Small intestine (tissue), 7 donors: ENCODE measurements around the gene CELF3. TPM values are rescaled to one million over a fixed set of nuclear protein-coding genes. Genes with fewer than 3 reads are reported as not detected.

ENCODE experiments used
- DNase-seq, 2 donors: peaks; one replicate each; pipeline versions ENCODE4 v3.0.0 to v3.0.0-alpha.2; 2013
- FAIRE-seq: peaks from 2 replicates; lab custom pipeline; 2012; peaks lifted over from hg19 to GRCh38; lab: Jason Lieb, UNC
- H3K27ac ChIP-seq, 3 donors: one replicate each; pipeline ENCODE4 v1.5.1; 2013; ENCODE audit warnings: low read length in 2 of 3, mild to moderate bottlenecking in 2 of 3, control low read depth in 1 of 3, inconsistent platforms in 1 of 3, low read depth in 1 of 3, moderate library complexity in 1 of 3
- H3K27me3 ChIP-seq, 3 donors: one replicate each; pipeline ENCODE4 v1.6.1; 2013; ENCODE audit warnings: low read length in 3 of 3, inconsistent platforms in 1 of 3; ENCODE audit not compliant: control insufficient read depth in 3 of 3, insufficient read depth in 3 of 3
- H3K36me3 ChIP-seq, 3 donors: one replicate each; pipeline ENCODE4 v1.6.1; 2013; ENCODE audit warnings: low read length in 3 of 3, inconsistent platforms in 1 of 3, low read depth in 1 of 3, mild to moderate bottlenecking in 1 of 3, moderate library complexity in 1 of 3; ENCODE audit not compliant: control insufficient read depth in 3 of 3, insufficient read depth in 2 of 3
- H3K4me1 ChIP-seq, 3 donors: one replicate each; pipeline ENCODE4 v1.6.1; 2013; ENCODE audit warnings: low read length in 2 of 3, inconsistent platforms in 1 of 3, low read depth in 1 of 3, mild to moderate bottlenecking in 1 of 3, moderate library complexity in 1 of 3; ENCODE audit not compliant: control insufficient read depth in 3 of 3, insufficient read depth in 2 of 3
- H3K4me3 ChIP-seq, 3 donors: one replicate each; pipeline ENCODE4 v1.5.1; 2013; ENCODE audit warnings: low read length in 3 of 3, control low read depth in 1 of 3, inconsistent platforms in 1 of 3, low read depth in 1 of 3, mild to moderate bottlenecking in 1 of 3, moderate library complexity in 1 of 3
- H3K9me3 ChIP-seq, 2 donors: one replicate each; pipeline ENCODE4 v1.6.1; 2013; ENCODE audit warnings: low read depth in 1 of 2, low read length in 1 of 2; ENCODE audit not compliant: control insufficient read depth in 2 of 2, insufficient read depth in 1 of 2
- WGBS, 3 donors: extraction: QIAGEN DNeasy Blood & Tissue Kit; methylation state at CpG; one replicate each; pipeline ENCODE4 v1.1.7; 2013; 5-methylcytosine and 5-hydroxymethylcytosine counted together
- polyA plus RNA-seq, 4 donors: library from polyadenylated mRNA; stranded (reverse) in 3 of 4; unstranded in 1 of 4; fragments of 200-250 nt in 3 of 4; fragments of 120-200 nt in 1 of 4; gene quantifications; one replicate each; pipeline versions ENCODE4 v1.2.1 to v1.2.3, GENCODE V29; 2013
- donor health status: healthy with polysubstance abuse.
- donor health status: control.
- donor health status: control.
- donor health status: Bipolar disorder and iron deficiency.
- donor health status: healthy.

Gene CELF3
- polyA plus RNA-seq, 4 donors, result 0.89 to 55.1 (median 4.0) TPM

DNA sequence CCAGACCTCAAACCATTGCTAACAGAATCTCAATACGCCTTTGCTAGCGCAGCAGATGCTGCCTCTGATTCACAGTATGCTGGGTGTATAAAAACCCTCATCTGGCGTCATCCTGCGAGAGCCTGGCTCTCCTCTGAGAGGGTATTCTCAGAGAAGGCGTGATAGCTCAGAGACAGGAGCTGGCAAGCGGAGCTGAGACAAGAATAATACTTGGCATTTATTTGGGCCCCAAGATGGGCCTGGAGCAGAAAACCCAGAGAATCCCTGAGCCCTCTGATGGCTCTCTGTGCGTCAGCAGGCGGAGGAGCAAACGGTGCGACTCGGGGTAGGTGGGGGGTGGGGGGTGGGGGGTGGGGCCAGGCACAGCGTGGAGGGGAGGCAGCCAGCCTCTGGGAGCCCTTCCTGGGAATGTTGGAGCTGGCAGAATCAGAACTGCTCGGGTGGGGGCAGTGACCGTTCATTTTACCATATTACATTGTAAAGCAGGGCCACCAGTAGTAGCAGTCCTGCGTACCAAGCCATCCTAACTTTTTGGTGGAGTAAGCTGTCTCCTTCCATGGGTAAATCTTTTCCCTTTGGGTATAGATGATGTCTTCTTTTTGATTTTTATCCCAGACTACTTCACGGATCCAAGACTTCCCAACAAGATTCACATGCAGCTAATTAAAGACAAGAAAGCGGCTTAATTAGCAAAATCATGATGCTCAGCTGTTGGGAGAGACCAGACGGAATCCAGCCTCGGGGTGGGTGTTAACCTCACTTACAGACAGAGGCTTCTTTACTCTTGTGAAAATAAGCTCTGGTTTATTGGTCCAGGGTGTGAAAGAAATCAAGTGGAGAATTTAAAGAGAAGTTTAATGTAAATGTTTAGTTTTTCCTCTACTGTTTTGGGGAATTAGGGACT lies 11.8 kb upstream of the CELF3 start:
- Histone ChIP-seq H3K4me1 (peaks cover 0 to 24% (median 0%) of the 10 kb centered on the region in 3 donors), H3K4me3 (no peak overlapping the region), H3K27me3 (no peaks in the 10 kb centered on the region), H3K27ac (peak overlapping the region in 1 of 3 donors; percentile 36), H3K9me3 (peaks cover 0 to 6% of the 10 kb centered on the region in 2 donors), H3K36me3 (peaks cover 0 to 2% (median 0%) of the 10 kb centered on the region in 3 donors)
- whole genome bisulfite sequencing, 3 donors, result 50 to 79% (median 72%) methylated on average over 19 of the region's 19 CpGs
- no peak for DNase-seq
- FAIRE-seq, result no peak

DNA sequence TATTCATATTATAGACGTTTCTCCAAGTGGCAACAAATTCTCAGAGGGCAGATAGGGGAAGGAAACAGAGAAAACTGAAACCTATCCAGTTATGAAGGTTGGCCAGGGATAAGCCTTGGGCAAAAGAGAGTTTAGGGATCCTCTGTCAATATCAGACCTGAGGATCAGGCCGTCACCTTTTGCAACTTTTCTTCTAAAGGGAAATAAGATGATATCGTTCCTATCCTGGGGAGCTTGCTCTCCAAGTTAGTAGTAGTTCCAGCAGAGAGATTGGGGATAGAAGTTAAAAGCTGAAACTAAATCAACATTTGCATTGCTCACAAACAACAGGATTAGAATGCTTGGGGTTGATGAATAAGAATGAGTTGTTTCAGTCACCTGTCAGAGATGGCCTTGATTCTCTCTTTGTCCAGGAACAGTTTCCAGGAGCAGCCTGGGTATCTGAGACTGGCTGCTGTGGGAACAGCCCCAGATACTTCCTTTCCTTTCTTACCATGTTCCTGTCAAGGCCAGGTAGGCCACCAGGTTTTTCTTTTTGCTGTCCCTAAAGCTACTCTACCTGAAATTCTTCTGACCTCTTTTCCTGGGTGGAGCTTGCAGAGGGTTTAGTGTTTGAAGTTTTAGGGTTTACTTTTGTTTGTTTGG lies 7.2 kb upstream of the CELF3 start:
- DNase-seq, result no peak
- H3K36me3 ChIP-seq, result no peaks in the 10 kb centered on the region
- FAIRE-seq, result no peak
- H3K4me3 ChIP-seq, result no peak overlapping the region
- H3K9me3 ChIP-seq, result no peaks in the 10 kb centered on the region
- 58 to 70% (median 58%) methylated on average over 3 of the region's 3 CpGs for WGBS, 3 donors
- peaks cover 3 to 31% (median 7%) of the 10 kb centered on the region in 3 donors for H3K4me1 ChIP-seq
- H3K27ac ChIP-seq, result no peak overlapping the region
- peaks cover 0 to 6% (median 0%) of the 10 kb centered on the region in 3 donors for H3K27me3 ChIP-seq

DNA sequence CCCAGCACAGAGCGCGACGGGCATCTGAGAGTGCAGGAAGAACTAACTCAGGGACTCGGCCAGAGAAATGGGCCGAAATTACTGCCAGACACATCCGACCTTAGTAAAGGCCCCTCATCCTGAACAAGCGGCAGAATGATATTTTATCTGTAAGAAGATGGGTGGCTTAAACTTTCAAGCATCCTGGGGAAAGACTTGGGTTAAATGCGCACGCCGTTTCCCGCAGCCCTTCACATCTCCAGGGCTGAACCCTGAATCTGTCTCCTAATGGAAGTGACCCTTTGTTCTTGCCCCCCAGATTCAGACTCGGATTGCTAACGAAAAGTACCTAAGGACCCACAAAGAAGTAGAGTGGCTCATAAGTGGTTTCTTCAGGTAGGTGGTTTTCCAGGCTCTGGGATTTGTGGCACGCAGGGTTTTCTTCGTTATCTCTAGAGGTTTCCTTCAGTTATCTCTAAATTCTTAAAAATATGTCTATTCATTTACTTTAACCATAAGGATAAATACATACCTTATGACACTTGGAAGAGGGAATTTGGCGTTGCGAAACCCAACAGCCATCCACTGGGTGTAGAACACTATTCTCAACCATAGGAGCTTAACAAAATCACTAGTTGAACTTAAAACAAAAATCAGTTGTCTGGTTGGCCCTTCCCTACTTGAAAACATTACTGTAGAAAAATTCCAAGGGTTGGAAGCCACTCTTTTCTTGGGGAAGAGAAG lies 5.3 kb upstream of the CELF3 start:
- no peak for FAIRE-seq
- no peak for DNase-seq

DNA sequence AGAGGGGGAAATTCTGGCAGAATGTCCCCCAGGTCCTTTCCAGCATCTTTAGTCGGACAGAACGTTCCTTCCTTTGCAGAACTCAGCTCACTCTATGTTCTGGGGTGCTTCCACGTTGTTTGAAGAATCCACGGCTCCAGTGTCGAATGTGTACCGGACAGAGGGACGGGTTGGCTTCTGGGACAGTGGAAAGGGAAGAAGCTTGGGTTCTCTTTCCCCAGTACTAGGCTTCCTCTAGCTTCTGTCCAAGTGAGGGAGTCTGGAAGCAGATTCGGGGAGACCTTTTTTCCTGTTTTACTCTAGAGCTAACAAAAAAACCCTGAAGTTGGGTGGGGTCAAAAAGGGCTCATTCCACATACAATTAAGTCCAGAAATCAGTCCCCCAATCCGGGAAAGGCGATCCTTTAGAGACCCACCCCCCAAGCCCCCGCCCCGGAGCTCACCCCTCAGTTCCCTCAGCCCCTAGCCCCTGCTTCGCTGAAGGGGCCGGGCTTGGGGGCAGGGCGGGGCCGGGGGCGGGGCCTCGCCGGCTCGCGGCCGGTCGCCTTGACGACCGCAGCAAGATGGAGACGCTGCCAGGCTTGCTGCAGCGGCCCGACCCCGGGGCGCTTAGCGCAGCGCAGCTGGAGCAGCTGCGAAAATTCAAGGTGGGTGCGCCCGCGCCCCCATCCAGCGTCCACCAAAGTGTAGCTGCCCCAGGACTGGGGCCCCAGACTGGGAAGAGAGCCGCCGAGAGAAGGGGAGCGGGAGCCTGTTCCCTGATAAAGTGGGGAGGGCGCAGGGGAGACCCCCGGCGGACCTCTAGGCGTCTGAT lies 4.6 kb upstream of the CELF3 start, which contains the start of gene RIIAD1:
RIIAD1 (plus strand) TSS at position 549 of the 814 bp plus-strand sequence; CDS start at position 564, 15 bp downstream.
- H3K4me1 ChIP-seq, result peaks cover 3 to 31% (median 7%) of the 10 kb centered on the region in 3 donors
- H3K9me3 ChIP-seq, result no peaks in the 10 kb centered on the region
- peak within 1 kb of the TSS in 2 of 3 donors; percentile 31 to 54 for H3K4me3 ChIP-seq
- H3K27ac ChIP-seq, result peak within 1 kb of the TSS in 2 of 3 donors; percentile 58 to 78
- 2 to 5% (median 4%) methylated on average over 44 of the region's 44 CpGs for WGBS, 3 donors
- H3K36me3 ChIP-seq, result no peaks in the 10 kb centered on the region
- FAIRE-seq, result no peak
- peaks cover 0 to 14% (median 0%) of the 10 kb centered on the region in 3 donors for H3K27me3 ChIP-seq
- DNase-seq, result peak; percentile 30 to 45

More for the DNA sequence above, 5.3 kb upstream of the CELF3 start:
- Histone ChIP-seq H3K36me3 (no peaks in the 10 kb centered on the region), H3K4me3 (peak overlapping the region in 2 of 3 donors; percentile 31 to 54), H3K4me1 (peaks cover 3 to 33% (median 7%) of the 10 kb centered on the region in 3 donors), H3K27ac (no peak overlapping the region), H3K27me3 (peaks cover 0 to 14% (median 0%) of the 10 kb centered on the region in 3 donors), H3K9me3 (no peaks in the 10 kb centered on the region)
- WGBS, 3 donors, result 30 to 39% (median 31%) methylated on average over 17 of the region's 17 CpGs

DNA sequence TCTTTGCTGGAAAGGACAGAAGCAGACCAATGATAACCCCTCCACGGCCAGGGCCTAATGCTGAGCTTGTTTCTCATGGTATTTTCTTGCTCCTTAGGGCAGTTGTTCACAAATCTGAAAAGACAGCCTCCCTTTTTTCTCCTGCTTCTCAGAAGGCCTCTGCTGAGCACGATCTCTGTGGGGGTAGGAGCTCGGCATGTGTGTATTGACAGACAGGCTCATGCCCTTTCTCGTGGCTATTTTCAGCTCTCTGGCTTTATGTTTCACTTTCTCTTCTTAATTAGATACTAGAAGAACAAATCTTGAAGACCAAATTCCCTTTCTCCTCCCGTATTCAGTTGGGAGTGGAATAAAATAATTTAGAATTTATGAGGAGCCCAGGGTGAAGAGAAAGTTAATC lies 4.0 kb upstream of the CELF3 start:
- peaks cover 0 to 14% (median 0%) of the 10 kb centered on the region in 3 donors for H3K27me3 ChIP-seq
- H3K9me3 ChIP-seq, result no peaks in the 10 kb centered on the region
- peak; percentile 41 to 50 for DNase-seq
- H3K36me3 ChIP-seq, result no peaks in the 10 kb centered on the region
- FAIRE-seq, result no peak
- WGBS, 3 donors, result 8 to 11% (median 9%) methylated on average over 5 of the region's 5 CpGs
- peak overlapping the region in 2 of 3 donors; percentile 18 to 54 for H3K4me3 ChIP-seq
- peak overlapping the region in 2 of 3 donors; percentile 58 to 78 for H3K27ac ChIP-seq
- peaks cover 3 to 35% (median 7%) of the 10 kb centered on the region in 3 donors for H3K4me1 ChIP-seq

DNA sequence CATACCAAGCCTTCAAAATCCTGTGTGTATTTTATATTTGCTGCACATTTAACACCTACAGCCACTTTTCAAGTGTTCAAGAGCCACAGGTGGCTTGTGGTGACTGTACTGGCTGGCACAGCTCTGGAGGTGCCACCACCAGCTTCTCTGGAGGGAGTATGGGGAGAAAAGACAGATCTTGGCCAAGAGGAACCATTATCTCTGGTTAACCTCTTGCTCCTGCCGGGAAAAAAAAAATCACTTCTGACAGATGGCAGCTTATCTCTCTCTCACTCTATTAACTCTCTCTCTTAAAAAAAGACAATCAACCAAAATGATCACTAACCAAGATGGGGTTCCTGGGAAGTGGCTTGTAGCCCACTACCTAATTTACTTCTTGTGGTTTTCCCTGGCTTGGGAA lies 3.5 kb upstream of the CELF3 start:
- DNase-seq (no peak), FAIRE-seq (no peak)
- peaks cover 3 to 38% (median 7%) of the 10 kb centered on the region in 3 donors for H3K4me1 ChIP-seq
- peak overlapping the region in 2 of 3 donors; percentile 58 to 61 for H3K27ac ChIP-seq
- peaks cover 0 to 14% (median 0%) of the 10 kb centered on the region in 3 donors for H3K27me3 ChIP-seq
- WGBS, 3 donors, result 24 to 33% (median 29%) methylated on average over 1 of the region's 1 CpG
- no peaks in the 10 kb centered on the region for H3K36me3 ChIP-seq
- no peaks in the 10 kb centered on the region for H3K9me3 ChIP-seq
- H3K4me3 ChIP-seq, result no peak overlapping the region

DNA sequence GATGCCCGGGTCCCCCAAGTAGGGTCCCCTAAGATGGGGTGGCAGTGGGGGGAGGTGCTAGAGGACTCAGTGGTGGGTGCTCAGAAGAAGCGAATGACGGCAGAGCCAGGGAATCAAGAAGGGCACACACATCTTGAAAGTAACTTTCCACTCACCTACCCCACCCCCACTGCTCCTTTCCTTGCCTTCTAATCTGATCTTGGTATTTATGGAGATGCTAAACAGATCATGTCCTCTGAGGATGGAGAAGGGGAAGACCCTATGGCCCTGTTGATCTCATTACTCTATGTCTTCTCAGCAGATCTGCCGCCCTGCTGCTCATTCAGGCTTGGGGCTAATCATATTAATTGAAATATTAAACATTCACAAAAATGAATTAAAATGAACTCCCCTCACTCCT lies 2.1 kb upstream of the CELF3 start:
- DNase-seq, result no peak
- FAIRE-seq, result no peak
- WGBS, 3 donors, result 72 to 90% (median 83%) methylated on average over 4 of the region's 4 CpGs

More for the DNA sequence above, 2.1 kb upstream of the CELF3 start:
- H3K9me3 ChIP-seq, result no peaks in the 10 kb centered on the region
- no peak overlapping the region for H3K27ac ChIP-seq
- H3K4me1 ChIP-seq, result peaks cover 3 to 47% (median 7%) of the 10 kb centered on the region in 3 donors
- H3K4me3 ChIP-seq, result no peak overlapping the region
- H3K27me3 ChIP-seq, result peaks cover 0 to 14% (median 0%) of the 10 kb centered on the region in 3 donors
- H3K36me3 ChIP-seq, result peaks cover 0 to 12% (median 0%) of the 10 kb centered on the region in 3 donors
